MCF 10A (cell line): ENCODE results near the gene INIP. TPM values are rescaled to one million over a fixed set of nuclear protein-coding genes. Genes with fewer than 3 reads are reported as not detected.
A peak's percentile ranks its signal among the peaks of the same experiment; 100 is the strongest.

Source experiments
- BruUV-seq: library from RNA; stranded (reverse); fragments of 400-500 nt; replicated peaks from 2 replicates; lab custom pipeline; 2021; lab: Mats Ljungman, UMichigan
- CTCF ChIA-PET: fragments of 300-600 bp; sonication (Branson Sonifier 250); formaldehyde crosslinking; extraction: SDS; loops from one replicate; lab custom pipeline; 2021; ENCODE audit warnings: antibody characterized with exemption, inconsistent platforms; lab: Yijun Ruan, JAX
- POLR2A ChIA-PET: fragments of 300-600, 350-650 bp; sonication (Branson Sonifier 250); formaldehyde crosslinking; extraction: SDS; loops from one replicate; lab custom pipeline; 2020; ENCODE audit warnings: antibody characterized with exemption, inconsistent platforms; lab: Yijun Ruan, JAX
- DNase-seq: peaks from one replicate; pipeline ENCODE4 v3.0.0-alpha.2; 2018; ENCODE audit not compliant: unreplicated experiment
- H3K27ac Mint-ChIP-seq: one replicate; pipeline ENCODE4 v1.8.0; 2022; ENCODE audit warnings: mild to moderate bottlenecking, low read depth, mixed read lengths; ENCODE audit not compliant: unreplicated experiment
- H3K27me3 Mint-ChIP-seq: one replicate; pipeline ENCODE4 v1.8.0; 2022; ENCODE audit warnings: mixed read lengths; ENCODE audit not compliant: insufficient read depth, unreplicated experiment
- H3K36me3 Mint-ChIP-seq: one replicate; pipeline ENCODE4 v1.8.0; 2022; ENCODE audit warnings: mild to moderate bottlenecking, moderate library complexity, mixed read lengths; ENCODE audit not compliant: insufficient read depth, unreplicated experiment
- H3K4me1 Mint-ChIP-seq: one replicate; pipeline ENCODE4 v1.8.0; 2022; ENCODE audit warnings: mixed read lengths; ENCODE audit not compliant: insufficient read depth, unreplicated experiment
- H3K4me3 Mint-ChIP-seq: one replicate; pipeline ENCODE4 v1.8.0; 2022; ENCODE audit warnings: mild to moderate bottlenecking, moderate library complexity, mixed read lengths; ENCODE audit not compliant: unreplicated experiment
- H3K9me3 Mint-ChIP-seq: one replicate; pipeline ENCODE4 v1.8.0; 2022; ENCODE audit warnings: mixed read lengths; ENCODE audit not compliant: unreplicated experiment
- intact Hi-C: fragments of 100-400 bp; cut with micrococcal nuclease; formaldehyde crosslinking; loops from 2 replicates; pipeline ENCODE4 v1.14.1; 2022
- total RNA-seq: library from RNA; stranded (reverse); gene quantifications from 2 replicates; pipeline ENCODE4 v1.2.3, GENCODE V29; 2022
- TF ChIP-seq, protein P1 (sequence below): fragments of 200-600 bp; IDR thresholded peaks from one replicate; pipeline ENCODE4 v1.8.0; 2022; ENCODE audit warnings: antibody characterized with exemption, mild to moderate bottlenecking; ENCODE audit not compliant: unreplicated experiment

INIP gene
- total RNA-seq, 1 experiment from 2014 or later: 28.0 TPM

DNA sequence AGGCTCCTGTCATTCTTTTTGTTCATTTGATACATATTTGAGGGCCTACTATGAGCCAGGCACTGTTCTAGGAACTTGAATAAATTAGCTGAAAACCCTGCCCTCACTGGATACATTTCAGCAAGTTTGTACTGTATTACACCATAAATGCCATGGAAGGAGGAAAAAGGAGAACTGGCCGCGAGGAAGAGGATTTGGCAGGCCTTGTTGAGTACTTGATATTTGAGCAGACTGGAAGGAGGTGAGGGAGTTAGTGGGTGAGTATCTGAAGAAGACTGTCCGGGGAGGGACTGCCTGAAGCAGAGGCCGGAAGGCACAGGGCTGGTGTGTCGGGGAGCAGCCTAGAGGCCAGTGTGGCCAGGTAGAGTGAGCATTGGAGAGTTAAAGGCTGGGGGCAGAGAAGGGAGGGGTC lies 37.1 kb upstream of the INIP start:
- TF ChIP-seq, protein P1, sequence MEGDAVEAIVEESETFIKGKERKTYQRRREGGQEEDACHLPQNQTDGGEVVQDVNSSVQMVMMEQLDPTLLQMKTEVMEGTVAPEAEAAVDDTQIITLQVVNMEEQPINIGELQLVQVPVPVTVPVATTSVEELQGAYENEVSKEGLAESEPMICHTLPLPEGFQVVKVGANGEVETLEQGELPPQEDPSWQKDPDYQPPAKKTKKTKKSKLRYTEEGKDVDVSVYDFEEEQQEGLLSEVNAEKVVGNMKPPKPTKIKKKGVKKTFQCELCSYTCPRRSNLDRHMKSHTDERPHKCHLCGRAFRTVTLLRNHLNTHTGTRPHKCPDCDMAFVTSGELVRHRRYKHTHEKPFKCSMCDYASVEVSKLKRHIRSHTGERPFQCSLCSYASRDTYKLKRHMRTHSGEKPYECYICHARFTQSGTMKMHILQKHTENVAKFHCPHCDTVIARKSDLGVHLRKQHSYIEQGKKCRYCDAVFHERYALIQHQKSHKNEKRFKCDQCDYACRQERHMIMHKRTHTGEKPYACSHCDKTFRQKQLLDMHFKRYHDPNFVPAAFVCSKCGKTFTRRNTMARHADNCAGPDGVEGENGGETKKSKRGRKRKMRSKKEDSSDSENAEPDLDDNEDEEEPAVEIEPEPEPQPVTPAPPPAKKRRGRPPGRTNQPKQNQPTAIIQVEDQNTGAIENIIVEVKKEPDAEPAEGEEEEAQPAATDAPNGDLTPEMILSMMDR: no peak
- intact Hi-C loops: no loop called here
- peak; percentile 41 for DNase-seq
- H3K4me3 Mint-ChIP-seq: peak overlapping the region; percentile 28
- no peaks in the 10 kb centered on the region for H3K27me3 Mint-ChIP-seq
- peaks cover 48% of the 10 kb centered on the region for H3K4me1 Mint-ChIP-seq
- H3K9me3 Mint-ChIP-seq: no peaks in the 10 kb centered on the region
- ChIA-PET CTCF (no interaction called here), POLR2A (interaction anchor here (0.6 kb wide), 1 partner anchor 9 kb away, joined by 3 read pairs; no protein-coding TSS in a partner anchor)
- H3K27ac Mint-ChIP-seq: peak overlapping the region; percentile 72
- BruUV-seq: no TSS peak
- H3K36me3 Mint-ChIP-seq: no peaks in the 10 kb centered on the region

- intact Hi-C loops: no loop called here
- Mint-ChIP-seq H3K9me3 (no peaks in the 10 kb centered on the region), H3K4me3 (peak overlapping the region; percentile 28), H3K27me3 (no peaks in the 10 kb centered on the region), H3K27ac (peak overlapping the region; percentile 72), H3K36me3 (no peaks in the 10 kb centered on the region), H3K4me1 (peaks cover 46% of the 10 kb centered on the region)
- CTCF ChIA-PET: interaction anchor here (1.2 kb wide), 1 partner anchor 148 kb away, joined by 4 read pairs; no protein-coding TSS in a partner anchor
- POLR2A ChIA-PET: no interaction called here
- DNase-seq: peak; percentile 44
- TF ChIP-seq, protein P1: no peak
- no TSS peak for BruUV-seq
Measured at GRCh38 chr9:112754578-112754977, 36.7 kb upstream of the INIP start.

- peak overlapping the region; percentile 72 for H3K27ac Mint-ChIP-seq
Measured at GRCh38 chr9:112753725-112754124, 35.8 kb upstream of the INIP start.

More at GRCh38 chr9:112753725-112754124, 35.8 kb upstream of the INIP start:
- intact Hi-C loops: no loop called here
- ChIA-PET POLR2A (interaction anchor here (0.7 to 1.5 kb wide), 3 partner anchors 12 to 36 kb away, joined by 3 to 5 read pairs (median 3); partner anchors contain the start of gene INIP), CTCF (interaction anchor here (1.0 to 1.5 kb wide), 3 partner anchors 66 to 358 kb away, joined by 3 to 6 read pairs (median 4); no protein-coding TSS in a partner anchor)
- BruUV-seq: no TSS peak
- TF ChIP-seq, protein P1: no peak
- Mint-ChIP-seq H3K9me3 (no peaks in the 10 kb centered on the region), H3K36me3 (no peaks in the 10 kb centered on the region), H3K4me3 (peak overlapping the region; percentile 22), H3K27me3 (no peaks in the 10 kb centered on the region), H3K4me1 (peaks cover 50% of the 10 kb centered on the region)
- peak; percentile 67 for DNase-seq
